Stimulated activated naive CD4-positive, alpha-beta T cell treated with Interleukin-2 at 50 U/mL for 16 hours (primary cell): ENCODE data around the gene AOC1.
A peak's percentile ranks its signal among the peaks of the same experiment; 100 is the strongest.
"Not testable (repeated sequence)": the region's sequence is repeated elsewhere in the genome, so short reads cannot be mapped to it uniquely, and the experiment has no call there.

Experiments used
- DNase-seq: peaks from one replicate; lab custom pipeline; 2025; lab: John Stamatoyannopoulos, UW

Gene AOC1

GRCh38 chr7:150897502-150898474 lies 45.5 kb downstream of the AOC1 start:
- peak; percentile 18 for DNase-seq

- DNase-seq = peak; percentile 59
These were observed 46.2 kb downstream of the AOC1 start for GRCh38 chr7:150898475-150899011.

- no peak for DNase-seq
These were observed 48.4 kb downstream of the AOC1 start for GRCh38 chr7:150900675-150901074.

- DNase-seq = no peak
These were observed 49.1 kb downstream of the AOC1 start for GRCh38 chr7:150901160-150902035.

- no peak for DNase-seq
These were observed 50.0 kb downstream of the AOC1 start for GRCh38 chr7:150902078-150903033.

- DNase-seq = no peak
These were observed 51.3 kb downstream of the AOC1 start for GRCh38 chr7:150903606-150904005.

GRCh38 chr7:150904011-150904909 lies 51.9 kb downstream of the AOC1 start:
- DNase-seq = no peak

GRCh38 chr7:150908173-150908572 lies 55.9 kb downstream of the AOC1 start:
- DNase-seq = no peak

- DNase-seq = peak; percentile 25
These were observed 57.1 kb downstream of the AOC1 start for GRCh38 chr7:150909200-150909995.

GRCh38 chr7:150910305-150910995 lies 58.1 kb downstream of the AOC1 start:
- DNase-seq = not testable (repeated sequence)

GRCh38 chr7:150910996-150911422 lies 58.7 kb downstream of the AOC1 start:
- DNase-seq = no peak
